GM20000 (cell line): ENCODE measurements around the gene ELP1.

Experiments used
- DNase-seq: peaks from one replicate; pipeline ENCODE4 v3.0.0; 2012; ENCODE audit warnings: low spot score
- CTCF ChIP-seq: IDR thresholded peaks from 2 replicates; pipeline ENCODE4 v1.5.1; 2012; ENCODE audit warnings: mild to moderate bottlenecking, control low read depth; ENCODE audit errors: extremely low read depth, missing control alignments

Gene ELP1

GRCh38 chr9:108834959-108835665 is 98.8 kb downstream of the ELP1 start:
- no peak for DNase-seq
- TF ChIP-seq CTCF = no peak

GRCh38 chr9:108832179-108832500 is 101.8 kb downstream of the ELP1 start:
- TF ChIP-seq CTCF = no peak

GRCh38 chr9:108831496-108832178 is 102.3 kb downstream of the ELP1 start:
- no peak for DNase-seq
- no peak for TF ChIP-seq CTCF

More at GRCh38 chr9:108832179-108832500, 101.8 kb downstream of the ELP1 start:
- no peak for DNase-seq

GRCh38 chr9:108830272-108830671 is 103.7 kb downstream of the ELP1 start:
- DNase-seq = no peak
- TF ChIP-seq CTCF = no peak

- TF ChIP-seq CTCF = no peak
These were observed 110.1 kb downstream of the ELP1 start for GRCh38 chr9:108823829-108824228.

More at GRCh38 chr9:108823829-108824228, 110.1 kb downstream of the ELP1 start:
- DNase-seq = no peak
